B cell (primary cell): ENCODE measurements around the gene USP46. TPM values are rescaled to one million over a fixed set of nuclear protein-coding genes. Genes with fewer than 3 reads are reported as not detected.

Source experiments
- ATAC-seq: fragments of 200-7000 bp; cut with Tn5 transposase; one replicate; pipeline ENCODE4 v1.10.0; 2021; ENCODE audit warnings: low read depth, mild to moderate bottlenecking, moderate number of reproducible peaks, moderate library complexity
- CTCF ChIA-PET: fragments of 350-600 bp; sonication (Branson Sonifier 250); formaldehyde crosslinking; loops from one replicate; lab custom pipeline; 2021; ENCODE audit warnings: antibody characterized with exemption, inconsistent platforms; lab: Charles Lee
- POLR2A ChIA-PET: fragments of 350-600 bp; sonication (Branson Sonifier 250); formaldehyde crosslinking; loops from one replicate; lab custom pipeline; 2021; ENCODE audit warnings: antibody characterized with exemption; lab: Charles Lee
- DNase-seq: peaks from one replicate; pipeline ENCODE4 v3.0.0; 2013
- H2AFZ ChIP-seq: 2 replicates; pipeline ENCODE4 v1.6.1; 2012; ENCODE audit warnings: mild to moderate bottlenecking, low read depth, low read length; ENCODE audit not compliant: insufficient read depth, poor library complexity, severe bottlenecking
- H3K27ac ChIP-seq, 2 donors: 1 replicate in 1 of 2; 2 replicates in 1 of 2; pipeline ENCODE4 v1.5.1; 2012 to 2013; ENCODE audit warnings: low read length in 2 of 2, mild to moderate bottlenecking in 2 of 2, moderate library complexity in 1 of 2
- H3K27me3 ChIP-seq, 4 experiments: fragments of 200-600 bp in 1 of 4; sonication (generic) in 1 of 4; replicated peaks in 1 of 4; 1 replicate in 2 of 4; 2 replicates in 2 of 4; pipeline versions ENCODE4 v1.6.1 to v1.7.0; 2013 to 2016; ENCODE audit warnings: low read length in 3 of 4, mild to moderate bottlenecking in 2 of 4, mixed read lengths in 1 of 4, moderate library complexity in 1 of 4; ENCODE audit not compliant: insufficient read depth in 4 of 4, control insufficient read depth in 3 of 4; ENCODE audit errors: control extremely low read depth in 1 of 4
- H3K36me3 ChIP-seq, 2 experiments: replicated peaks in 1 of 2; 1 replicate in 1 of 2; 2 replicates in 1 of 2; pipeline versions ENCODE4 v1.6.1 to v1.7.1; 2013; ENCODE audit warnings: low read length in 1 of 2; ENCODE audit not compliant: insufficient read depth in 2 of 2, control insufficient read depth in 1 of 2; ENCODE audit errors: control extremely low read depth in 1 of 2, extremely low read depth in 1 of 2
- H3K4me1 ChIP-seq, 2 donors: fragments of 200-600 bp in 1 of 2; sonication (generic) in 1 of 2; 1 replicate in 1 of 2; 2 replicates in 1 of 2; pipeline versions ENCODE4 v1.5.1 to v1.6.1; 2013 to 2017; ENCODE audit warnings: low read length in 2 of 2; ENCODE audit not compliant: control insufficient read depth in 2 of 2, insufficient read depth in 2 of 2
- H3K4me2 ChIP-seq: replicated peaks from 2 replicates; pipeline ENCODE3; 2012; ENCODE audit warnings: mild to moderate bottlenecking, low read depth, low read length; ENCODE audit not compliant: poor library complexity, severe bottlenecking
- H3K4me3 ChIP-seq, 5 experiments: fragments of 200-600 bp in 1 of 5; sonication (generic) in 1 of 5; 1 replicate in 3 of 5; 2 replicates in 2 of 5; pipeline versions ENCODE4 v1.5.1 to v1.7.0; 2011 to 2016; ENCODE audit warnings: low read length in 4 of 5, mild to moderate bottlenecking in 4 of 5, low read depth in 2 of 5, control low read depth in 1 of 5, moderate library complexity in 1 of 5; ENCODE audit not compliant: insufficient read depth in 1 of 5; ENCODE audit errors: control extremely low read depth in 1 of 5, extremely low read depth in 1 of 5
- H3K79me2 ChIP-seq: fragments of 200-600 bp; sonication (generic); one replicate; pipeline ENCODE4 v1.6.0; 2016; ENCODE audit warnings: low read length; ENCODE audit not compliant: control insufficient read depth, insufficient read depth
- H3K9ac ChIP-seq: fragments of 200-600 bp; sonication (generic); 2 replicates; pipeline ENCODE4 v1.6.1; 2017; ENCODE audit warnings: mild to moderate bottlenecking, low read length, moderate library complexity
- H3K9me3 ChIP-seq, 3 donors: one replicate each; pipeline versions ENCODE4 v1.6.1 to v1.7.1; 2013; ENCODE audit warnings: low read length in 2 of 3; ENCODE audit not compliant: control insufficient read depth in 2 of 3, insufficient read depth in 1 of 3; ENCODE audit errors: control extremely low read depth in 1 of 3
- H4K20me1 ChIP-seq: 2 replicates; pipeline ENCODE4 v1.6.0; 2012; ENCODE audit warnings: mild to moderate bottlenecking, low read length; ENCODE audit not compliant: insufficient read depth, control insufficient read depth, poor library complexity, severe bottlenecking
- H3K27ac Mint-ChIP-seq: one replicate; pipeline ENCODE4 v1.8.0; 2021; ENCODE audit warnings: mixed read lengths
- H3K27me3 Mint-ChIP-seq: one replicate; pipeline ENCODE4 v1.8.0; 2021; ENCODE audit warnings: mixed read lengths
- H3K4me1 Mint-ChIP-seq: one replicate; pipeline ENCODE4 v1.8.0; 2021; ENCODE audit warnings: mixed read lengths
- H3K4me3 Mint-ChIP-seq: one replicate; pipeline ENCODE4 v1.8.0; 2021; ENCODE audit warnings: mixed read lengths
- H3K9me3 Mint-ChIP-seq: one replicate; pipeline ENCODE4 v1.8.0; 2022; ENCODE audit warnings: mixed read lengths; ENCODE audit not compliant: insufficient read depth
- EZH2 ChIP-seq: IDR thresholded peaks from 2 replicates; pipeline ENCODE4 v1.6.1; 2012; ENCODE audit warnings: borderline replicate concordance, low read depth, mild to moderate bottlenecking, moderate library complexity, low read length; ENCODE audit not compliant: insufficient read depth, poor library complexity, severe bottlenecking
- WGBS: methylation state at CpG from one replicate; pipeline ENCODE4 v1.1.5; 2013; ENCODE audit warnings: missing lambda C conversion rate; ENCODE audit not compliant: insufficient coverage; 5-methylcytosine and 5-hydroxymethylcytosine counted together
- intact Hi-C: fragments of 100-400 bp; cut with micrococcal nuclease; formaldehyde crosslinking; loops from one replicate; pipeline ENCODE4 v1.10.0; 2022
- polyA plus RNA-seq: library from polyadenylated mRNA; depleted of rRNA; stranded (reverse); fragments of >200 nt; gene quantifications from 2 replicates; pipeline ENCODE4 v1.2.3, GENCODE V29; 2012
- total RNA-seq, 2 donors: library from RNA; stranded (reverse); fragments of 120-200 nt in 1 of 2; gene quantifications; 1 replicate in 1 of 2; 2 replicates in 1 of 2; pipeline versions ENCODE4 v1.2.3 to v1.2.4, GENCODE V29; 2013 to 2022
- TF ChIP-seq, protein P1 (sequence below): fragments of 200-600 bp; IDR thresholded peaks from one replicate; pipeline ENCODE4 v1.8.0; 2022; ENCODE audit warnings: antibody characterized with exemption, mild to moderate bottlenecking

USP46 gene
- total and polyA plus RNA-seq, 2 donors (not counting 1 experiment from before 2014, with no cell fraction given): 1.8 to 11.8 TPM

DNA sequence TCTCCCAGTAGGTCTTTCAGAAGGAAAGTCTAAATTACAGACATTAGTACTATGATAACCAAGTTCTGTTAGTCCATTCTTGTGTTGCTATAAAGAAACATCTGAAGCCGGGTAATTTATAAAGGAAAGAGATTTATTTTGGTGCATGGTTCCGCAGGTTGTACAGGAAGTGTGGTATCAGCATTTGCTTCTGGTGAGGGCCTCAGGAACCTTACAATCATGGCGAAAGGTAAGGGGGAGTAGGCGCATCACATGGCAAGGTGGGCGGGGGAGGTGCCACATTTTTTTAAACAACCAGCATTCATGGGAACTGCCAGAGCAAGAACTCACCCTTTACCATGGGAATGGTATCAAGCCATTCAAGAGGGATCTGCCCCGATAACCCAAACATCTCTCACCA is 26.2 kb upstream of the USP46 start:
- DNase-seq (no peak), ATAC-seq (no peak)
- no peak overlapping the region for H2AFZ ChIP-seq
- no peaks in the 10 kb centered on the region for H3K27me3 ChIP-seq
- whole genome bisulfite sequencing: 53% methylated on average over 2 of the region's 6 CpGs
- intact Hi-C loops: no loop called here
- H3K79me2 ChIP-seq: no peaks in the 10 kb centered on the region
- no peak overlapping the region for H3K4me2 ChIP-seq
- H3K4me1 Mint-ChIP-seq: no peaks in the 10 kb centered on the region
- POLR2A ChIA-PET: no interaction called here
- H3K4me3 ChIP-seq: no peak overlapping the region
- H4K20me1 ChIP-seq: no peaks in the 10 kb centered on the region
- no peaks in the 10 kb centered on the region for H3K36me3 ChIP-seq
- no peaks in the 10 kb centered on the region for H3K9me3 Mint-ChIP-seq
- H3K4me3 Mint-ChIP-seq: no peak overlapping the region
- TF ChIP-seq EZH2: no peak
- TF ChIP-seq, protein P1, sequence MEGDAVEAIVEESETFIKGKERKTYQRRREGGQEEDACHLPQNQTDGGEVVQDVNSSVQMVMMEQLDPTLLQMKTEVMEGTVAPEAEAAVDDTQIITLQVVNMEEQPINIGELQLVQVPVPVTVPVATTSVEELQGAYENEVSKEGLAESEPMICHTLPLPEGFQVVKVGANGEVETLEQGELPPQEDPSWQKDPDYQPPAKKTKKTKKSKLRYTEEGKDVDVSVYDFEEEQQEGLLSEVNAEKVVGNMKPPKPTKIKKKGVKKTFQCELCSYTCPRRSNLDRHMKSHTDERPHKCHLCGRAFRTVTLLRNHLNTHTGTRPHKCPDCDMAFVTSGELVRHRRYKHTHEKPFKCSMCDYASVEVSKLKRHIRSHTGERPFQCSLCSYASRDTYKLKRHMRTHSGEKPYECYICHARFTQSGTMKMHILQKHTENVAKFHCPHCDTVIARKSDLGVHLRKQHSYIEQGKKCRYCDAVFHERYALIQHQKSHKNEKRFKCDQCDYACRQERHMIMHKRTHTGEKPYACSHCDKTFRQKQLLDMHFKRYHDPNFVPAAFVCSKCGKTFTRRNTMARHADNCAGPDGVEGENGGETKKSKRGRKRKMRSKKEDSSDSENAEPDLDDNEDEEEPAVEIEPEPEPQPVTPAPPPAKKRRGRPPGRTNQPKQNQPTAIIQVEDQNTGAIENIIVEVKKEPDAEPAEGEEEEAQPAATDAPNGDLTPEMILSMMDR: no peak
- H3K4me1 ChIP-seq: no peaks in the 10 kb centered on the region
- no peaks in the 10 kb centered on the region for H3K9me3 ChIP-seq
- H3K27ac ChIP-seq: no peak overlapping the region
- H3K27ac Mint-ChIP-seq: no peak overlapping the region
- no peak overlapping the region for H3K9ac ChIP-seq
- CTCF ChIA-PET: interaction anchor here (0.7 kb wide), 1 partner anchor 24 kb away, joined by 3 read pairs; no protein-coding TSS in a partner anchor
- no peaks in the 10 kb centered on the region for H3K27me3 Mint-ChIP-seq

DNA sequence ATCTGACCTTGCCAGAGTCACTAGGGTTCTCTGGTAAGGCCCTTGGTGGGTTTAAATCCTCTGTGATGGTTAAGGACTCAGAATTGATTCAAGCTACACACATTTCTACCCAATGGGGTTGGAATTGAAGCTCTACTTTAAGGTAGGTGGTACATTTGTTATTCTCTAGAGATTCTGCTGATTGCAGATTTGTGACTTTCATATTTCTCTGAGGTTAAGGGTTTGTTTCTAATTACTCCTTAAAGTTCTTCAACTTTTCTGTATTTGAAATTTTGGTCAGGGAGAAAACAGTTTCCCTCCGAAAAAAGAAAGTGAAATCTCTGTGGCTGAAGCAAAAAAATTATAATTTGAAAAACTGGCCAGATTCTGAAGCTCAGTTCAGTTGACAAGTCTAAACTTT is 25.8 kb upstream of the USP46 start:
- Histone ChIP-seq H3K4me2 (no peak overlapping the region), H4K20me1 (no peaks in the 10 kb centered on the region), H2AFZ (no peak overlapping the region), H3K79me2 (no peaks in the 10 kb centered on the region), H3K4me1 (no peaks in the 10 kb centered on the region), H3K27ac (no peak overlapping the region), H3K4me3 (no peak overlapping the region), H3K9ac (no peak overlapping the region), H3K36me3 (no peaks in the 10 kb centered on the region), H3K9me3 (no peaks in the 10 kb centered on the region), H3K27me3 (no peaks in the 10 kb centered on the region)
- CTCF ChIA-PET: no interaction called here
- H3K27ac Mint-ChIP-seq: no peak overlapping the region
- no peaks in the 10 kb centered on the region for H3K9me3 Mint-ChIP-seq
- intact Hi-C loops: no loop called here
- H3K27me3 Mint-ChIP-seq: no peaks in the 10 kb centered on the region
- H3K4me1 Mint-ChIP-seq: no peaks in the 10 kb centered on the region
- H3K4me3 Mint-ChIP-seq: no peak overlapping the region
- no peak for TF ChIP-seq EZH2
- TF ChIP-seq, protein P1: no peak
- WGBS: no CpG with 5 or more reads among the region's 1 CpG
- DNase-seq (no peak), ATAC-seq (no peak)
- POLR2A ChIA-PET: no interaction called here
